ENCODE results near the gene WASF3.

GRCh38 chr13:26515721-26516120 lies 41.8 kb upstream of the WASF3 start:
- TF ChIP-seq, protein P1, sequence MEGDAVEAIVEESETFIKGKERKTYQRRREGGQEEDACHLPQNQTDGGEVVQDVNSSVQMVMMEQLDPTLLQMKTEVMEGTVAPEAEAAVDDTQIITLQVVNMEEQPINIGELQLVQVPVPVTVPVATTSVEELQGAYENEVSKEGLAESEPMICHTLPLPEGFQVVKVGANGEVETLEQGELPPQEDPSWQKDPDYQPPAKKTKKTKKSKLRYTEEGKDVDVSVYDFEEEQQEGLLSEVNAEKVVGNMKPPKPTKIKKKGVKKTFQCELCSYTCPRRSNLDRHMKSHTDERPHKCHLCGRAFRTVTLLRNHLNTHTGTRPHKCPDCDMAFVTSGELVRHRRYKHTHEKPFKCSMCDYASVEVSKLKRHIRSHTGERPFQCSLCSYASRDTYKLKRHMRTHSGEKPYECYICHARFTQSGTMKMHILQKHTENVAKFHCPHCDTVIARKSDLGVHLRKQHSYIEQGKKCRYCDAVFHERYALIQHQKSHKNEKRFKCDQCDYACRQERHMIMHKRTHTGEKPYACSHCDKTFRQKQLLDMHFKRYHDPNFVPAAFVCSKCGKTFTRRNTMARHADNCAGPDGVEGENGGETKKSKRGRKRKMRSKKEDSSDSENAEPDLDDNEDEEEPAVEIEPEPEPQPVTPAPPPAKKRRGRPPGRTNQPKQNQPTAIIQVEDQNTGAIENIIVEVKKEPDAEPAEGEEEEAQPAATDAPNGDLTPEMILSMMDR (IDR thresholded peaks at IDR 0.05) = no peak
- TF ChIP-seq EZH2 (IDR thresholded peaks at IDR 0.05) (no peak), EZH2phosphoT487 (IDR thresholded peaks at IDR 0.05) (no peak)
